ENCODE data around the gene RLN3.

The RLN3 gene

GRCh38 chr19:14056741-14057356 is 28.9 kb downstream of the RLN3 start:
- ChIA-PET CTCF (interaction anchor here (1.2 to 1.9 kb wide), 2 partner anchors 13 to 25 kb away, joined by 4 read pairs; partner anchors contain the start of gene IL27RA), POLR2A (interaction anchor here (0.7 to 1.0 kb wide), 4 partner anchors 8 to 215 kb away, joined by 3 to 4 read pairs (median 3); partner anchors contain the start of gene MISP3)
- TF ChIP-seq FOXM1 (IDR thresholded peaks at IDR 0.05; ENCODE audit: borderline replicate concordance) = no peak
- TF ChIP-seq L3MBTL2 (conservative IDR thresholded peaks at IDR 0.05) = no peak
- no peak for TF ChIP-seq TARDBP (IDR thresholded peaks at IDR 0.05)
- TF ChIP-seq ARNT (IDR thresholded peaks at IDR 0.05) = no peak
- TF ChIP-seq CTBP1 (IDR thresholded peaks at IDR 0.05; ENCODE audit: borderline replicate concordance) = no peak
- no peak for TF ChIP-seq PKNOX1 (IDR thresholded peaks at IDR 0.05)
- TF ChIP-seq LEF1 (IDR thresholded peaks at IDR 0.05; ENCODE audit: borderline replicate concordance) = no peak
- TF ChIP-seq FOXK2 (IDR thresholded peaks at IDR 0.05) = no peak
- no peak for TF ChIP-seq BHLHE40 (IDR thresholded peaks at IDR 0.05; ENCODE audit: borderline replicate concordance)
- no peak for TF ChIP-seq NFRKB (IDR thresholded peaks at IDR 0.05)
- TF ChIP-seq SUZ12 (IDR thresholded peaks at IDR 0.05) = no peak
- TF ChIP-seq SP1 (IDR thresholded peaks at IDR 0.05) = no peak
- no peak for DNase-seq (ENCODE audit: extremely low spot score)

GRCh38 chr19:14058182-14059092 is 30.5 kb downstream of the RLN3 start:
- ChIA-PET POLR2A (interaction anchor here (0.6 to 1.0 kb wide), 2 partner anchors 14 to 15 kb away, joined by 3 to 4 read pairs; partner anchors contain the start of gene MISP3), CTCF (interaction anchor here (0.5 to 2.6 kb wide), 11 partner anchors 10 to 477 kb away, joined by 3 to 13 read pairs (median 4); partner anchors contain the start of genes IL27RA and MISP3)
- DNase-seq (ENCODE audit: extremely low spot score) = no peak
- TF ChIP-seq ZNF384 (IDR thresholded peaks at IDR 0.05) = no peak
- no peak for TF ChIP-seq NFRKB (IDR thresholded peaks at IDR 0.05)
- no peak for TF ChIP-seq CTBP1 (IDR thresholded peaks at IDR 0.05; ENCODE audit: borderline replicate concordance)
- no peak for TF ChIP-seq ELF4 (IDR thresholded peaks at IDR 0.05)
- no peak for TF ChIP-seq HDGF (IDR thresholded peaks at IDR 0.05; ENCODE audit: borderline replicate concordance)
- no peak for TF ChIP-seq FOXK2 (IDR thresholded peaks at IDR 0.05)
- TF ChIP-seq SP1 (IDR thresholded peaks at IDR 0.05) = no peak
- TF ChIP-seq LEF1 (IDR thresholded peaks at IDR 0.05; ENCODE audit: borderline replicate concordance) = no peak
- no peak for TF ChIP-seq L3MBTL2 (conservative IDR thresholded peaks at IDR 0.05)
- TF ChIP-seq SUZ12 (IDR thresholded peaks at IDR 0.05) = no peak
- TF ChIP-seq TARDBP (IDR thresholded peaks at IDR 0.05) = no peak
- TF ChIP-seq FOXM1 (IDR thresholded peaks at IDR 0.05; ENCODE audit: borderline replicate concordance) = no peak
- TF ChIP-seq ARNT (IDR thresholded peaks at IDR 0.05) = no peak
- TF ChIP-seq PKNOX1 (IDR thresholded peaks at IDR 0.05) = no peak

GRCh38 chr19:14059093-14059480 is 31.1 kb downstream of the RLN3 start:
- ChIA-PET POLR2A (no interaction called here), CTCF (interaction anchor here (0.5 to 2.6 kb wide), 9 partner anchors 10 to 477 kb away, joined by 3 to 13 read pairs (median 4); partner anchors contain the start of genes IL27RA and MISP3)
- TF ChIP-seq FOXA1 (IDR thresholded peaks at IDR 0.05) (no peak), ELF4 (IDR thresholded peaks at IDR 0.05) (no peak), ARNT (IDR thresholded peaks at IDR 0.05) (no peak), SP1 (IDR thresholded peaks at IDR 0.05) (no peak), BHLHE40 (IDR thresholded peaks at IDR 0.05; ENCODE audit: borderline replicate concordance) (no peak), L3MBTL2 (conservative IDR thresholded peaks at IDR 0.05) (no peak), ZNF384 (IDR thresholded peaks at IDR 0.05) (no peak)
- peak; percentile 56 for DNase-seq (ENCODE audit: extremely low spot score)

GRCh38 chr19:14059652-14060155 is 31.8 kb downstream of the RLN3 start:
- TF ChIP-seq CTBP1 (IDR thresholded peaks at IDR 0.05; ENCODE audit: borderline replicate concordance) = no peak
- no peak for TF ChIP-seq FOXA1 (IDR thresholded peaks at IDR 0.05)
- TF ChIP-seq FOXK2 (IDR thresholded peaks at IDR 0.05) = no peak
- no peak for TF ChIP-seq SP1 (IDR thresholded peaks at IDR 0.05)
- TF ChIP-seq BHLHE40 (IDR thresholded peaks at IDR 0.05; ENCODE audit: borderline replicate concordance) = no peak
- TF ChIP-seq NFRKB (IDR thresholded peaks at IDR 0.05) = no peak
- DNase-seq (ENCODE audit: extremely low spot score) = no peak
- POLR2A ChIA-PET = no interaction called here
- CTCF ChIA-PET = interaction anchor here (0.9 to 2.6 kb wide), 7 partner anchors 11 to 160 kb away, joined by 3 to 13 read pairs (median 5); partner anchors contain the start of genes IL27RA and MISP3

GRCh38 chr19:14061081-14061749 is 33.3 kb downstream of the RLN3 start:
- POLR2A ChIA-PET = interaction anchor here (1.2 kb wide), 1 partner anchor 54 kb away, joined by 4 read pairs; no protein-coding TSS in a partner anchor
- DNase-seq (ENCODE audit: extremely low spot score) = no peak
- CTCF ChIA-PET = no interaction called here

More at GRCh38 chr19:14061081-14061749, 33.3 kb downstream of the RLN3 start:
- TF ChIP-seq FOXK2 (IDR thresholded peaks at IDR 0.05) (no peak), L3MBTL2 (conservative IDR thresholded peaks at IDR 0.05) (no peak), FOXM1 (IDR thresholded peaks at IDR 0.05; ENCODE audit: borderline replicate concordance) (no peak)

Data from HEK293T (cell line).